Vagina (tissue), 2 donors: ENCODE data around the gene IL3RA.

Source experiments
- CTCF ChIP-seq, 3 experiments: fragments of 450-650 bp in 2 of 3; fragments of 200-600 bp in 1 of 3; sonication (generic) in 1 of 3; IDR thresholded peaks; one replicate each; pipeline ENCODE4 v1.5.1; 2017 to 2019; ENCODE audit warnings: antibody characterized with exemption in 3 of 3, mild to moderate bottlenecking in 2 of 3, moderate library complexity in 2 of 3
- POLR2A ChIP-seq, 2 donors: fragments of 450-650 bp; IDR thresholded peaks; one replicate each; pipeline ENCODE4 v1.6.1; 2017; ENCODE audit warnings: antibody characterized with exemption in 2 of 2, mild to moderate bottlenecking in 2 of 2, moderate library complexity in 2 of 2

GRCh38 chrX:1341545-1342184 is 5.1 kb downstream of the IL3RA start:
- TF ChIP-seq CTCF (IDR thresholded peaks at IDR 0.05) (no peak), POLR2A (IDR thresholded peaks at IDR 0.05) (no peak)
